Tibial nerve (tissue), 4 donors: Measurements from ENCODE around the gene TMEM205. TPM values are rescaled to one million over a fixed set of nuclear protein-coding genes. Genes with fewer than 3 reads are reported as not detected.

Source experiments
- DNase-seq, 2 donors: peaks; one replicate each; pipeline ENCODE4 v3.0.0-alpha.2; 2019; ENCODE audit warnings: low spot score in 2 of 2
- H3K27ac ChIP-seq, 4 donors: fragments of 200-600 bp; sonication (generic) in 3 of 4; one replicate each; pipeline ENCODE4 v1.5.1; 2017 to 2019; ENCODE audit warnings: mild to moderate bottlenecking in 1 of 4
- H3K27me3 ChIP-seq, 2 donors: fragments of 200-600 bp; sonication (generic) in 1 of 2; one replicate each; pipeline versions ENCODE4 v1.5.1 to v1.6.0; 2017 to 2019
- H3K36me3 ChIP-seq, 3 donors: fragments of 200-600 bp; sonication (generic); one replicate each; pipeline ENCODE4 v1.5.1; 2018 to 2019
- H3K4me1 ChIP-seq, 4 donors: fragments of 200-600 bp; sonication (generic) in 3 of 4; one replicate each; pipeline ENCODE4 v1.5.1; 2017 to 2019
- H3K4me3 ChIP-seq, 4 donors: fragments of 200-600 bp; sonication (generic) in 3 of 4; one replicate each; pipeline ENCODE4 v1.5.1; 2017 to 2019; ENCODE audit warnings: mild to moderate bottlenecking in 1 of 4, moderate library complexity in 1 of 4
- H3K9me3 ChIP-seq, 4 donors: fragments of 200-600 bp; sonication (generic) in 3 of 4; one replicate each; pipeline ENCODE4 v1.5.1; 2017 to 2019
- EP300 ChIP-seq, 2 donors: sonication (generic); formaldehyde crosslinking; IDR thresholded peaks; one replicate each; pipeline ENCODE4 v1.6.1; 2017; ENCODE audit warnings: antibody characterized with exemption in 2 of 2, mild to moderate bottlenecking in 1 of 2
- POLR2A ChIP-seq, 2 donors: fragments of 450-650 bp; IDR thresholded peaks; one replicate each; pipeline ENCODE4 v1.6.1; 2017; ENCODE audit warnings: antibody characterized with exemption in 2 of 2, mild to moderate bottlenecking in 2 of 2, moderate library complexity in 2 of 2
- WGBS, 2 donors: methylation state at CpG; one replicate each; pipeline ENCODE4 v1.1.5; 2018; 5-methylcytosine and 5-hydroxymethylcytosine counted together
- total RNA-seq, 4 donors: library from RNA; depleted of rRNA; stranded (reverse); fragments of >200 nt; gene quantifications; one replicate each; pipeline ENCODE4 v1.1.0, GENCODE V29; 2016
- TF ChIP-seq, protein P1 (sequence below), 5 experiments: fragments of 200-600 bp in 3 of 5; fragments of 450-650 bp in 2 of 5; sonication (generic) in 3 of 5; IDR thresholded peaks; one replicate each; pipeline ENCODE4 v1.5.1; 2016 to 2019; ENCODE audit warnings: antibody characterized with exemption in 5 of 5, mild to moderate bottlenecking in 3 of 5, moderate library complexity in 2 of 5

Gene TMEM205
- total RNA-seq, 4 donors from 2014 or later = 145 to 238 (median 189) TPM

DNA sequence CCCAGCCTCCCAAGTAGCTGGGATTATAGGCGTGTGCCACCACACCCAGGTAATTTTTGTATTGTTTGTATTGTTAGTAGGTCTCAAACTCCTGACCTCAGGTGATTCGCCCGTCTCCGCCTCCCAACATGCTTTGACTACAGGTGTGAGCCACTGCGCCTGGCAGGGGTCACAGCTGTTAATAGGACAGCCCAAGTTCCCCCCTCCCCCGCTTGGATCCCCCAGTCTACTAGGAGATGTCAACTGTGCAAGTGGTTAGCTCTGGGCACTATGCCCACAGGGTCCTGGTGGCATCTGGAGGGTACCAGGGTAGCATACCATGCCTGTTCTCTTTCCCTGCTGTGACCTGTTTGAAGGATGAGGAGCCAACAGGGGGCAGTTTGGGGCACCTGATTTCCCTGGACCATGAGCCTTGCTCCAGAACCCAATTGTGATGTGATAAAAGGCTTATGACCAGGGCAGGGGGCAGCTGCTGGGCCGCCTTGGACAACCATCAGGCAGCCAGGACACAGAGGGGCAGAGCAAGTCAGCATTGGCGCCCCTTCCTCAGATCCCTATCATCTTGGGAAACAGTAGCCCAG is 50.3 kb downstream of the TMEM205 start, which contains the start of gene TSPAN16:
TSS of gene TSPAN16 (plus strand) at position 496 of the 581 bp plus-strand sequence. CDS start 138 bp downstream, outside the sequence.
- no peaks in the 10 kb centered on the region for H3K36me3 ChIP-seq
- TF ChIP-seq EP300 (IDR thresholded peaks at IDR 0.05) = no peak
- TF ChIP-seq, protein P1, sequence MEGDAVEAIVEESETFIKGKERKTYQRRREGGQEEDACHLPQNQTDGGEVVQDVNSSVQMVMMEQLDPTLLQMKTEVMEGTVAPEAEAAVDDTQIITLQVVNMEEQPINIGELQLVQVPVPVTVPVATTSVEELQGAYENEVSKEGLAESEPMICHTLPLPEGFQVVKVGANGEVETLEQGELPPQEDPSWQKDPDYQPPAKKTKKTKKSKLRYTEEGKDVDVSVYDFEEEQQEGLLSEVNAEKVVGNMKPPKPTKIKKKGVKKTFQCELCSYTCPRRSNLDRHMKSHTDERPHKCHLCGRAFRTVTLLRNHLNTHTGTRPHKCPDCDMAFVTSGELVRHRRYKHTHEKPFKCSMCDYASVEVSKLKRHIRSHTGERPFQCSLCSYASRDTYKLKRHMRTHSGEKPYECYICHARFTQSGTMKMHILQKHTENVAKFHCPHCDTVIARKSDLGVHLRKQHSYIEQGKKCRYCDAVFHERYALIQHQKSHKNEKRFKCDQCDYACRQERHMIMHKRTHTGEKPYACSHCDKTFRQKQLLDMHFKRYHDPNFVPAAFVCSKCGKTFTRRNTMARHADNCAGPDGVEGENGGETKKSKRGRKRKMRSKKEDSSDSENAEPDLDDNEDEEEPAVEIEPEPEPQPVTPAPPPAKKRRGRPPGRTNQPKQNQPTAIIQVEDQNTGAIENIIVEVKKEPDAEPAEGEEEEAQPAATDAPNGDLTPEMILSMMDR (IDR thresholded peaks at IDR 0.05) = no peak
- TF ChIP-seq POLR2A (IDR thresholded peaks at IDR 0.05) = no peak
- H3K4me1 ChIP-seq = peaks cover 0 to 29% (median 2%) of the 10 kb centered on the region in 4 donors
- DNase-seq = peak in 1 of 2 donors; percentile 17
- no peak within 1 kb of the TSS for H3K4me3 ChIP-seq
- no peaks in the 10 kb centered on the region for H3K9me3 ChIP-seq
- WGBS, 2 donors = 79 to 87% methylated on average over 8 of the region's 8 CpGs
- no peaks in the 10 kb centered on the region for H3K27me3 ChIP-seq
- peak within 1 kb of the TSS in 3 of 4 donors; percentile 37 to 72 (median 63) for H3K27ac ChIP-seq

DNA sequence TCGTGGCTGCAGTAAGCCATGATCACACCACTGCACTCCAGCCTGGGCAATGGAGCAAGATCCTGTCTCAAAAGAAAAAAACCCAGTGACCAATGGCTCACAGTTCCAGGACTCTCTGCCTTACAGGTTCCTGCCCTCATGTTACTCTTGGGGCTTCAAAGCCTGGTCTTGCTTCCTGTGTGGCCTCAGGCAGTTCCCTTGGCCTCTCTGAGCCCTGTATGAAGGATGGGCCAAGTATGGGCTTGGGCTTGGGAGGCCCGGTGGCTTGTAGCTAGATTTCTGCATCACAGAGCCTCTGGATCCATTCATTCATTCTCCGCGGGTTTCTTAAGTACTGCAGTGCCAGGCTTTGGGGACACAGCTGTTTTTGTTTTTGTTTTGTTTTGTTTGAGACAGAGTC is 50.9 kb downstream of the TMEM205 start:
- Histone ChIP-seq H3K9me3 (no peaks in the 10 kb centered on the region), H3K4me3 (no peak overlapping the region), H3K36me3 (no peaks in the 10 kb centered on the region), H3K27ac (peak overlapping the region in 2 of 4 donors; percentile 34 to 37), H3K4me1 (peaks cover 0 to 29% (median 2%) of the 10 kb centered on the region in 4 donors), H3K27me3 (no peaks in the 10 kb centered on the region)
- 82 to 87% methylated on average over 4 of the region's 4 CpGs for WGBS, 2 donors
- TF ChIP-seq POLR2A (IDR thresholded peaks at IDR 0.05) = no peak
- TF ChIP-seq, protein P1 (IDR thresholded peaks at IDR 0.05) = no peak
- TF ChIP-seq EP300 (IDR thresholded peaks at IDR 0.05) = no peak
- DNase-seq = no peak

- WGBS, 2 donors = 2 to 4% methylated on average over 41 of the region's 41 CpGs
Observed at GRCh38 chr19:11293433-11294389, 52.4 kb downstream of the TMEM205 start.

More at GRCh38 chr19:11293433-11294389, 52.4 kb downstream of the TMEM205 start:
- H3K9me3 ChIP-seq = no peaks in the 10 kb centered on the region
- H3K4me1 ChIP-seq = peaks cover 0 to 29% (median 2%) of the 10 kb centered on the region in 4 donors
- peak overlapping the region in 2 of 4 donors; percentile 12 to 26 for H3K4me3 ChIP-seq
- H3K27me3 ChIP-seq = no peaks in the 10 kb centered on the region
- H3K36me3 ChIP-seq = no peaks in the 10 kb centered on the region
- peak; percentile 97 for DNase-seq
- peak overlapping the region in 3 of 4 donors; percentile 1 to 79 (median 74) for H3K27ac ChIP-seq
- TF ChIP-seq, protein P1 (IDR thresholded peaks at IDR 0.05) = peak; percentile 98 to 100 (median 99)
- no peak for TF ChIP-seq POLR2A (IDR thresholded peaks at IDR 0.05)
- peak; percentile 89 to 92 for TF ChIP-seq EP300 (IDR thresholded peaks at IDR 0.05)

Other genes starting within 250 kb of the TMEM205 start
- gene SPC24, start 190.5 kb downstream of the TMEM205 start, total RNA-seq = 10 to 100 TPM in 1 of 4 donors, 1 to 10 TPM in 3; 2.6 to 20.4 (median 4.4) TPM
- 100 to 1,000 TPM; 355 to 752 (median 582) TPM for gene KANK2, start 148.7 kb downstream of the TMEM205 start, total RNA-seq
- 10 to 100 TPM in 2 of 4 donors, 1 to 10 TPM in 1, not detected in 1; 2.0 to 13.2 (median 10.8) TPM for gene ANGPTL8, start 106.6 kb downstream of the TMEM205 start, total RNA-seq
- 10 to 100 TPM; 37.5 to 92.7 (median 49.2) TPM for gene DOCK6, start 83.7 kb downstream of the TMEM205 start, total RNA-seq
- not detected for gene TSPAN16, start 50.1 kb downstream of the TMEM205 start, total RNA-seq
- gene RAB3D, start 6.6 kb downstream of the TMEM205 start, total RNA-seq = 10 to 100 TPM; 12.9 to 20.8 (median 17.9) TPM
- gene CCDC159, start 251 bp upstream of the TMEM205 start, total RNA-seq = 10 to 100 TPM; 23.2 to 33.7 (median 30.8) TPM
- 10 to 100 TPM; 20.1 to 82.2 (median 33.8) TPM for gene PLPPR2, start 9.2 kb upstream of the TMEM205 start, total RNA-seq
- gene SWSAP1, start 28.4 kb upstream of the TMEM205 start, total RNA-seq = 1 to 10 TPM; 2.3 to 5.7 (median 2.8) TPM
- gene EPOR, start 38.0 kb upstream of the TMEM205 start, total RNA-seq = 10 to 100 TPM in 1 of 4 donors, 1 to 10 TPM in 3; 3.5 to 10.0 (median 7.5) TPM
- 10 to 100 TPM in 2 of 4 donors, 1 to 10 TPM in 2; 5.7 to 17.9 (median 11.0) TPM for gene RGL3, start 73.0 kb upstream of the TMEM205 start, total RNA-seq
- 1 to 10 TPM in 1 of 4 donors, under 1 TPM in 1, not detected in 2; 0.42 to 1.3 TPM for gene ODAD3, start 88.9 kb upstream of the TMEM205 start, total RNA-seq
- gene PRKCSH, start 89.4 kb upstream of the TMEM205 start, total RNA-seq = 100 to 1,000 TPM in 1 of 4 donors, 10 to 100 TPM in 3; 94.0 to 101 (median 97.4) TPM
- not detected for gene ELAVL3, start 134.8 kb upstream of the TMEM205 start, total RNA-seq
- 10 to 100 TPM in 2 of 4 donors, 1 to 10 TPM in 2; 7.2 to 22.9 (median 11.7) TPM for gene ZNF653, start 159.6 kb upstream of the TMEM205 start, total RNA-seq
- gene ECSIT, start 182.9 kb upstream of the TMEM205 start, total RNA-seq = 10 to 100 TPM; 45.2 to 81.6 (median 58.4) TPM
- gene CNN1, start 192.6 kb upstream of the TMEM205 start, total RNA-seq = 10 to 100 TPM; 21.3 to 43.3 (median 27.3) TPM
- 10 to 100 TPM; 26.8 to 34.1 (median 28.9) TPM for gene ELOF1, start 213.0 kb upstream of the TMEM205 start, total RNA-seq
- gene ACP5, start 231.4 kb upstream of the TMEM205 start, total RNA-seq = 10 to 100 TPM in 3 of 4 donors, 1 to 10 TPM in 1; 4.8 to 12.6 (median 10.7) TPM